NCI-H2227 (cell line): ENCODE measurements around the gene RTL1.

ENCODE experiments used
- DNase-seq: peaks from one replicate; lab custom pipeline; 2025; ENCODE audit not compliant: unreplicated experiment; lab: John Stamatoyannopoulos, UW

The RTL1 gene

GRCh38 chr14:100836311-100836805, 67.2 kb downstream of the RTL1 start:
- no peak for DNase-seq

- DNase-seq: no peak
Measured at GRCh38 chr14:100835548-100836310, 67.8 kb downstream of the RTL1 start.

DNA sequence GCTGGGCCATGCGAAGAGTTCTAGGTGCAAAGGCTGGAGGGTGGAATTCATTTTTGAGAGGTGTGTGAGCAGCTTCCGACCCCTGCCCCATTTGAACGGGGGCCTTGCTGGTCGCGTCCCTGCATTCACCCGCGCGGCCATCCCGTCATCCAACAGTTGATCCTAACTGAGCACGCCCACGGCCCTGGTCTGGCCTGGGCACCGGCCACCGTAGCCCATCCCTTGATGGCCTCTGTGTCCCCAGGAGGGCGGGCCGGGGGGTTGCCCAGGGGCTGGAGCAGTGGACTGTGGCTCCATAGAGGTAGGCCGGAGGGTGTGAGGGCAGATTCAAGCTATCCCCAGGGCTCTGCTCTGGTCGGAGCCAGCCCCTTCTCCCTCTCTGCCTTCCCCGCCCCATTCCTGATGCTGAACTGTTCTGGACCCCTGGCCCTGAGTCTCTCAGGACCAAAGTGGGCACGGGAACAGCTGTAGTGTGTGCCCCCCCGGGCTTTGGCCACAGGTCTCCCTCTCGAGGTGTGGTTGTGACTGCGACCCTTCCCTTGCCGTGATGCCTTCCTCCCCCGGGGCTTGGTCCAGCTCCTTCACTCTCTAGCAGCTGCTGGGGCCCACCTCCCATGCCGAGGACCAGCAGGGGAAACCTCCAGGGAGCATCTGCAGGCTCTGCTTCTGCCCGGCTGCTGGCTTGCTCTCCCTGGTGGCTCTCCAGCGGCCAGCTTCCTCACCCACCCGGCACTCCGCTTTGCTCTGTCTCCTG, 68.6 kb downstream of the RTL1 start:
- DNase-seq: no peak

GRCh38 chr14:100834082-100834793, 69.3 kb downstream of the RTL1 start:
- no peak for DNase-seq

GRCh38 chr14:100832311-100832960, 71.1 kb downstream of the RTL1 start:
- no peak for DNase-seq

DNA sequence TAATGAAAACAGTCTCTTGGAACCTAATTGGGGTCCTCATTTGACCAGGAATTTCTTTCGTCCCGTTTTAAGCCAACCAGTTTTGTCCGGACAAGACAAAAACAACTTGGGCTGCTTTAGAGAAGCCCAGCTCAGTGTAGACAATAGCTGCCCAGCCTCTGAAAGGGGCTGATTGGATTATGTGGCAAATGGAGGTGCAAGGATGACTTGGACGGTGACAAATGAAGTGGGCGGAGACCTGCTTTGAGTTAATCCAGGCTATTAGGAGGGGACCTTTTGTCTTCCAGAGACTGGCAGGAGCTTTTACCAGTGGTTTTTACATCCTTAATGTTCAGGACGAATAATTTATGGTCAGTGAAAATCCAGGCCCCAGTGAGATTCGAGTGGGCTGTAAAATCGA, 72.8 kb downstream of the RTL1 start:
- DNase-seq: peak; percentile 11
